ENCODE data around the gene CFAP221.

The CFAP221 gene

GRCh38 chr2:119544075-119544938, at the start of gene CFAP221:
Gene CFAP221 (plus strand): TSS chr2:119544449. CDS start chr2:119546132, 1,683 bp downstream.
- TF ChIP-seq CTCF (IDR thresholded peaks at IDR 0.05) = no peak

- no peak for TF ChIP-seq CTCF (IDR thresholded peaks at IDR 0.05)
Measured at GRCh38 chr2:119495948-119496347, 48.3 kb upstream of the CFAP221 start.

GRCh38 chr2:119496682-119497081, 47.6 kb upstream of the CFAP221 start:
- TF ChIP-seq CTCF (IDR thresholded peaks at IDR 0.05) = no peak

GRCh38 chr2:119508756-119509155, 35.5 kb upstream of the CFAP221 start:
- no peak for TF ChIP-seq CTCF (IDR thresholded peaks at IDR 0.05)

GRCh38 chr2:119511989-119512388, 32.3 kb upstream of the CFAP221 start:
- TF ChIP-seq CTCF (IDR thresholded peaks at IDR 0.05) = no peak

GRCh38 chr2:119512946-119513345, 31.3 kb upstream of the CFAP221 start:
- no peak for TF ChIP-seq CTCF (IDR thresholded peaks at IDR 0.05)

- TF ChIP-seq CTCF (IDR thresholded peaks at IDR 0.05) = no peak
Measured at GRCh38 chr2:119513832-119514231, 30.4 kb upstream of the CFAP221 start.
